Measurements from ENCODE around the gene OPTC.
A peak's percentile ranks its signal among the peaks of the same experiment; 100 is the strongest.

OPTC gene

DNA sequence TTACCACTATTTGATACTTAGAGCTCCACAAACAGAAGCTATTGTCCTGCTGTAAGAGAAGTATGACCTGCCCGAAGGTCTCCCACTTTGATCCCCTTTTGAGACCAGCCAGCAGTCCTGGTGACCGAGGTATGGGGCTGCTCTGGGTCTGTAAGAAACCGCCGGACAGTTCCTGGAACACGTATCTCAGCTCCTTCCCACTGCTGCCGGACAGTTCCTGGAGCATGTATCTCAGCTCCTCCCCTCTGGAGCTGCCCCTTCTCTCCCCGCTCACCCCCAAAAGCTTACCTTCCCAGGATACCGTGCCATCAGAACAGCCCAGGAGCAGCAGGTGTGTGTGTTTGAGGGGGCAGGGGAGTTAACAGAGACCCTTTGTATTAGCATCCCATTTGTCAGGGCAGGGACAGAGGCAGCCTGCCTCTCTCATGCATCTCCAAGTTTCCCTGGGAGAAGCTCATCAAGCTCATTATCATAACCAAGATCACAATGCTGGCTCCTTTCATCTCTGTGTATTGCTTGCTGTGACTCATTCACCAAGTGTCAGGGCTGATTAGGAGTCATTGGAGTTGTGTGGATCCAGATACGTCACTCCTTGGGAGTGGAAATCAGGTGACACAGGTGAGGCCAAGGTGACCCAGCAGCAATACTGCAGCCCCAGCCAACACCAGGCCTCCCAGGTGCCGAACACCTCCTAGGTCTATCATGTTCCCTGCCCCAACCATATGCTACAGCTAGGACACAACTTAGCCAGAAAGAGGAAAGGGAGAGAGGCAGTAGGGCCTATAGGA is 25.3 kb downstream of the OPTC start:
- DNase-seq: no peak

DNA sequence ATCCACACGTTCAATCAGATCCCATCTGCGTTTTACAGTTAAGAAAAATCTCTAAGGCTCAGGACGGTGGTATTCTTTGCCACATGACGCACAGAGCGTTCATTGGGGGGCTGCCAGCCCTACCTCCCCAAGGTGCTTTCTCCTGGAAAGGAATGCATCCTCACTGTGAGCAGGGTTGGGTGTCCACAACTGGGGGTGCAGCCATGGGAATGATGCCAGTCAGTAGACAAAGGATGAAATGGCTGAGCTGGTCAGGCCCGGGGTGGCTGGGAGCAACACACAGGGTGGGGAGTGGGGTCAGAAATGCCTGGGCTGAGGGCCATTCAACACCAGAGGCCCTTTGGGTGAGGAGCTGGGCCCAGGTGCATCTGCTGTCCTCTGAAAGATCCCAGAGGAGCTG is 25.9 kb downstream of the OPTC start:
- no peak for DNase-seq

DNA sequence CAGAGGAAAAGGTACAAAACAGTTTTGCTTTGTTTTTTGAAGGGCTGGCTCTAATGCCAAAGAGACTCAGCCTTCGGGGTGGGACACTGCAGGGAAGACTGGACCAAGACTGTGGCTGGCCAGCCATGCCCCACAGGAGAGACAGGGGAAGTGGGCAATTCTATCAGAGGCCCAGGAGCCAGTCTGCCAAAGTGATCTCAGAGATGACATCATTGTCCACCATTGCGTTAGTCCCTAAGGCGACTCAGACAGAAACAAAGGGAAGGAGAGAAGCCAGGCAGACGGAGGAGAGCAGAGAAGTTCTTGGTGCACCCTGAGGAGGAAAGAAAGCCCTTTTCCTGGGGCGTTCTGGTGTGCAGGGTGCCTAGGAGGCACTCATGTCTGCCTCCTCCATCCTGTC is 26.4 kb downstream of the OPTC start:
- no peak for DNase-seq

DNA sequence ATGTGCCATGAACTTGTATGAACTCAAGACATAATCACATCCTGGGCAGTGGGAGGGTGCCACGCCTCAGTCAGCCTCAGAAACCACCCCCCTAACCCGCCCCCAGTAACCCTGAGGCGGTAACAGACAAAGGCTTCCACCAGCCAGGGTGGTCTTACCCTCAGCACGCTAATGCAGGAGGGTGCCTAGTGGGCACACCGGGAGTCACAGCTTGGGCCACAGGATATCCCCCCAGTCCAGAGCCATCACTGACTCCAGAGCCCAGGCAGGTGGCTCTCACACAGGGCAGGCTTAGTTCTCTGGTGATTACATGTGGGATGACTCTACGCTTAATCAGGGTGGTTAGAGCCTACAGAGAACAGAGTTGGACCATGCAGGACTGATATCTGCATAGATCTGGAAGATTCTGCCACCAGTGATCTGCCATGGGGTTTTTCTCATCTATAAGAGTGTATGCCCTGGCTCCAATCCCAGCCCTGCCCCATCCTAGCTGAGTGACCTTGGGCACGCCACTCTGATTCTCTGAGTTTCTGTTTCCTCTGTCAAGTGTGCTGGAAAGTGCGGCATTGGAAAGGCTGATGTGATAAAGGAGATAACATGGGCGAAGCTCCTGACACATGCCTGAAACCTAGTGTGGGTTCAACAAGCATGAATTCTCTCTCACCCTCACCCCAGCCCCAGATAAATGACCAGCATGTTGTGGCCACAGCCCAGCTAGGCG is 27.3 kb downstream of the OPTC start:
- DNase-seq: no peak

DNA sequence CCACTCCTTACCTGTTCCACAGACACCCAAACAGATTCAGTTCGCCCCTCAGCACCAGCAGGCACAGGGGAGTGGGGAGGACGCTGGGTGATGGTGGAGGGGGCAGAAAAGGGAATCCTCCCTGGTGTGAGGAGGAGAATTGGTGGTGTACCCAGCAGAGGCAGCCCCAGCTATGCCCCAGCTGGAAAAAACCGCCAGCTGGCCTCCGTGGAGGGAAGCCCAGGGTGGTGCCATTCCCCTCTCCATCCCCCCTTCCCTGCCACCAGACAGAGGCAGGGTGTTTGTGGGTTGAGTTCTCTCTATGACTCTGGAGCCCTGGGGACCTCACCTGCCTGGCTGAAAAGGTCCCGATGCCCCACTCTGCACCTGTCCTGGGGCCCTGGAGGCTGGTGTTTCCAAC is 27.9 kb downstream of the OPTC start:
- no peak for DNase-seq

DNA sequence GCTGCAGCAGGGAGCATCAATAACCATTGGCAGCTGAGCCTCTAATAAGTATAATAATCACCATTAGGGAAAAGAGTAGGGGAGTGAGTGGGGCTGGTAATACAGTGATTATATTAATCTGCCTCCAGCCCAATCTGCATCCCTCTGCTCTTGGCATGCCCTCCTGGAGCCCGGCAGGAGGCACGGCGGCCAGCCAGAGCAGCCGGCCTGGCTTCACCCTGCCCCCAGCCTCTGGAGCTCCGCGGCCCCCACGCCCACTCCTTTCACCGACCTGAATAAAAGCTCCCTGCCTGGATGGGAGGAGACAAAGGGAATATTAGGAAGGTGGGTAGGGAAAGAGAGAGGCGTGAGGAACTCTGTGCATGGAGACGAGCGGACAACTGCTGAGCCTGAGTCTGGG is 28.3 kb downstream of the OPTC start:
- DNase-seq: peak; percentile 99

DNA sequence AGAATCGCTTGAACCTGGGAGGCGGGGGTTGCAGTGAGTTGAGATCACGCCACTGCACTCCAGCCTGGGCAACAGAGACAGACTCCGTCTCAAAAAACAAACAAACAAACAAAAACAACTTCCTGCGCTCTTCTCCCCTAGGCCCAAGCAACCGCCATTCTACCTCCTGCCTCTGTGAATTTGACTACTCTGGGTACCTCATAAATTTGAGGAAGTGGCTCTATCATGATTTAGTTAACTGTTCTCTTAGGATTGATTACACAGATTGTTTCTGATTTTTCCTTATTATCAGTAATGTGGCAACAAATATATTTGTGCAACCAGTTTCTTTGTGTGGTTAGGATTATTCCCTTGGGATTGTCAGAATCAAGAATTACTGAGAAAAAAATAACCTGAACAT is 29.7 kb downstream of the OPTC start:
- DNase-seq: no peak

DNA sequence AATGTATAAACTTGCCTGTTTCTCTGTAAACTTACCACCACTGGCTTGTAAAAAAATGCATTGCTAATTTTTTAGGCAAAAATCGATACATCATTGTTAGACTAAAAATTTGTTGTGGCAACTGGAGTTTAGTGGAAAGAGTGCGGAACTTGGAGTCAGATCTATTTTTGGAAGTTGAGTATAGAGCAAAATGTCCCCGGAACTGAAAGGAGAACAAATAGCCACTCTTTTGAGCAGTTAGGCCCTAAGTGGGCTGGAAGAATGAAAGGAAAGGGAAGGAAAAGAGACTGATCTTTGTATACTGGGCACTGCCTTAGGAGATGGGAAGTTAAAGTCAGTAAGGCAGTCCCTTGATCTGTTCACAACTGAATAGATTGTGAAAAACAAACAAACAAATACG is 30.2 kb downstream of the OPTC start:
- DNase-seq: no peak

DNA sequence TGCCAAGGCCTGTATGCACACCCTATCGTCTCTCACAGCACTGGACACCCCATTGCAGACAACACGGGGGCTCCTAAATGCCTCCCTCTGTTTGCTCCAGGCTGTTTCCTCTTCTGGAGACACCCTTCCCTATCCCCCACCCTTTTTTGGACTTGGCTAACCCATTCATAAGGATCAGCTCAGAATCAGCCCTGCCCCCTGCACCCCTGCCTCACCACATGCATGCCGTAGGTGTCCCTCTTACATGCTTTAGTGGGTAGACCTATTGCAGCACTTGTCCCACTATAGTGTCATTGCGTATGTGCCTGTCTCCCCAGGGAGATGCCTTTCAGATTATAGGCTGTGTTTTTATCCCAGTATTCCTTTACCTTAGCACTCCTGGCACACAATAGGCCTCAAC is 30.9 kb downstream of the OPTC start:
- no peak for DNase-seq

DNA sequence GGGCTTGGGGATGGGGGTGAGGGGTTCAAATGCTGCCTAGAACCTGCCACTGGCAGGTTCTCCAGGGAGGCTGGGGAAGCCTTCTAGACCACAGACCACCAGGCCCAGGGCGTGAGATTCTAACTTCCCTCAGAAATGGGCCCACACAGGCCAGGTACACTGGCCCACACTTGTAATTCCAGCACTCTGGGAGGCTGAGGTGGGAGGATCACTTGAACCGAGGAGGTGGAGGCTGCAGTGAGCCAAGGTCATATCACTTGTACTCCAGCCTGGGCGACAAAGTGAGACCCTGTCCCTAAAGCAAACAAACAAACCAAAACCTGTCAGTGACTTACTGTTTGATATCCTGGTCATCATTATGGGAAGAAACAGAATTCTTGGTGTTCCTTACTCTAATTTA is 31.7 kb downstream of the OPTC start:
- no peak for DNase-seq

DNA sequence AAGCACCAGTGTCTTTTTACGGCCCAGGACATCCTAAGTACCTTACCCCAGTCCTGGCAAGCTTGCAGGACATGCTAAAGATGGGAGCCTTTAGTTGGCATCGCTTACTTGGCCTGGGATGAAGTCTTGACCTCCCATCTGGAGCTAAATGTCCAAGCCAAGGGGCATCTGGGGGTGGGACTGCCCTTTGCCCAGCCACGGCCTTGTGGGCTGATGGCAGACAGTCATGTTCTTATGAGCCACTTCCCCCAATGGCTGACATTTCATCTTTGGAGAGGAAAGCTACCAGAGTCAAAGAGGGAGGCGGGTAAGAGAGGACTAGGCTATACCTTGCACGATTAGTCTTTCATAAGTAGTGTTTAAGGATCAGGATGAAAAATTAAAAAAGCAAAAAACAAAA is 32.2 kb downstream of the OPTC start:
- DNase-seq: no peak

DNA sequence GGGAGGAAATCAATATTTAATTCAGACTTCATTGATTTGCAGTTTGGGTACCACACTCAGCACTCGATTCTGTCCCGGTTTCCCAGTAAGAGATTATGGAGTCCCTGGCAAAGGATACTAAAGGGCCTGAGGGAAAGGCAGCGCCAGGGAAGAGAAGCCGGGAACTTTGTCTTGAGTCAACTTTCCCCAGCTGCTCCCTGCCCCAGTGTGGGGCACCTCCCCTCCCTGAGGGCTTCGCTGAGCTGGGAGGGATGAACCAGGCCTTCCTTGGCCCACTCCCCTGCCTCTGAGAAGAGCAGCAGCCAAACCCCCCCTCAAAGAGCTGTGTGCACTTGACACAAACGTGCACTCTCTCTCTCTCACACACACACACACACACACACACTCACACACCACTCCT is 32.6 kb downstream of the OPTC start:
- no peak for DNase-seq

DNA sequence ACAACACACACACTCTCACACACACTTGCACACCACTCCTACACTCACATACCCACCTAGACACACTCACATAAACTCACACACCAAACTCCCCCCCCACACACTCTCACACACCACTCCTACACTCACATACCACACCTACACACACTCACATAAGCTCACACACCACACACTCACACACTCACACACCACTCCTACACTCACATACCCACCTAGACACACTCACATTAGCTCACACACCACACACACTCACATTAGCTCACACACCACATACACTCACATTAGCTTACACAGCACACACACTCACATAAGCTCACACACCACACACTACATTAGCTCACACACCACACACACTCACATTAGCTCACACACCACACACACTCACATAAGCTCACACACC is 33.1 kb downstream of the OPTC start:
- no peak for DNase-seq

DNA sequence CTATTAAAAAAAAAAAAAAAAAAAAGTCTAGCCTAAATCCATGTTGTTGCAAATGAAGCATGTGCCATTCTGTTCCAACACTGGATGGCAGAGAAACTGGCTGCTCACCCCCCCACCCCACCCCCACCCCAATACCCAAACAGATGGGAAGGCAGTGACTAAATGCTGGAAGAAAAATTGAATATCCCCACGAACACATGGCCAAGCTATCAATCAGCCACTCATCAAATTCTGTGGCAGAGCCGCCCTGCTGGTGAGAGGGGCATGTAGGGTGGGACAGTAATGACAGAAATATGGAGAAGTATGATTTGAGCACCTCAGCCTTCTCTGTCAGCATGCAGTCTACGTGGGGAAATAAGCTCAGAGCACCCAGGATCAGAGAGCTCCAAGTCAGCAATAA is 34.1 kb downstream of the OPTC start:
- DNase-seq: no peak

DNA sequence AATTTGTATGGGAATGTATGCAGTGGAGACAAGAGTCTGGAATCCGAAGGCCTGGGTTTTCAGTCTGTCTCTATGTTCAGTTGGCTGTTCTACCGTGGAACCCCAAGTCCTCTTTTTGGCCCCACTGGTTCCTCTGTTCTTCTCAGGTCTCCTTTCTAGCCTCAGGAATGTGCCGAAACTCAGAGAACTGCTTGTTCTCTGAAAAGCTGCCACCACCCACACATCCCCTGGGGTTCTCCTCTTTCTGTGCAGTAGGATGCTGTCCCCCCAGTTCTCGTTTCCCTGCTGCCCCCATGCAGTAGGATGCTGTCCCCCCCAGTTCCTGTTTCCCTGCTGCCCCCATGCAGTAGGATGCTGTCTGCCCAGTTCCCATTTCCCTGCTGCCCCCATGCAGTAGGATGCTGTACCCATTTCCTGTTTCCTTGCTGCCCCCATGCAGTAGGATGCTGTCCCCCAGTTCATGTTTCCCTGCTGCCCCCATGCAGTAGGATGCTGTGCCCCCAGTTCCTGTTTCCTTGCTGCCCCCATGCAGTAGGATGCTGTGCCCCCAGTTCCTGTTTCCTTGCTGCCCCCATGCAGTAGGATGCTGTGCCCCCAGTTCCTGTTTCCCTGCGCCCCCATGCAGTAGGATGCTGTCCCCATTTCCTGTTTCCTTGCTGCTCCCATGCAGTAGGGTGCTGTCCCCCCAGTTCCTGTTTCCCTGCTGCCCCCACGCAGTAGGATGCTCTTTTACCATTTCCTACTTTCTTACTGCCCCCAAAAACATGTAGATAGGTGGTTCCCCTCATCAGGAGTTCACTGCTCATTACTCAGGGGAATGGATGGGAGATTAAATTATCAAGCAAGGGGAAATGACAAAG is 35.3 kb downstream of the OPTC start:
- no peak for DNase-seq

DNA sequence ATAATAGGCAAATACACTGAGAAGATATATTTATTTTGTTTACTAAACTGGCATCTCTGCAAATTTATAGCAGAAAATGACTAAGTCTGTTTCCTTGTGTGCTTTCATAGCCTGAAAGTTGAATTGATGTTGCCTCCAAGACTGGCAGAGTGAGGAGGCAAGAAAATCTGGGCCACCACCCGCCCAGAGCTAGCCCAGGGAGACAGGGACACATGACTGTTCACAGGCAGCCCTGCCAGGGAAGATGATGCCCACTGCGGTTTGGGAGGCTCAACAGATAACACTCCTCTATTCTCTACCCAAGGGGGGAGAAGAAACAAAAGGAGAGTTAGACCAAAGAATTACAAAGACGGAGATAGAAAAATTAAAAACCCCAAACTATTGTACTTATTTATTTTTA is 37.1 kb downstream of the OPTC start:
- DNase-seq: no peak

DNA sequence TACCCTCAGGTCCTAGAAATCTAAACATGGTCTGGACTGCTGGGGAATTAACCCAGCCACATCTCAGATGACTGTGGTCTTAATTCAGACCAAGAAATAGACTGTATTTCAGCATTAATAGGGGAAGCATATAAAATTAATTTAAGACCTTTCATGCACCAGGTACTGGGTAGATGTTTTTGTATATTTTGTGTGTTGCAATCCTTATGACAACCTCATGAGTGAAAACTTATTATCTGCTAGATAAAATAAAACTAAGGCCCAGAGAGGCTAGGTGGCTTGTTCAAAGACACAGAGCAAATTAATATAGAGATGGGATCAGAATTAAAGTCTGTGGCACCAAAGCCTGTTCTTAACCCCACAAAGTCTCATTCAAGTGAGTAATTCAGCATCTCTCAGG is 40.1 kb downstream of the OPTC start:
- DNase-seq: no peak

DNA sequence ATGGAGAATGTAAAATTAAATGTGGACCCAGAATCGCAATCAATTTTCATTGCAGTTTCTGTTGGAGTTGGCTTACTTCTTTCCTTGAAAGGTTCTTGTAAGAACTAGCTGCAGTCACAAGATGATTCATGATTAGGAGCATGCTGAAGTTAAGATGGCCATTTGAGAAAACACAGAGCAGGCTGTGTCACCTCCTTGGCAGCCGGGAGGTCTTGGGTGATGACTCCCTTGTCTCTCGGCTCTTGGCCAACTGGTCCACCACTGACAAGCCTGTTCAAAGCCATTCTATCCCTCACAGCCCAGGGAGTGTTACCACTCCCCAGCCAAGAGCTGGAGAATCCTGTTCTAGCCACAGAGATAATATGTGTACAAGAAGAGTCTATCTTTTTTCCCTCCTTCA is 40.6 kb downstream of the OPTC start:
- no peak for DNase-seq

DNA sequence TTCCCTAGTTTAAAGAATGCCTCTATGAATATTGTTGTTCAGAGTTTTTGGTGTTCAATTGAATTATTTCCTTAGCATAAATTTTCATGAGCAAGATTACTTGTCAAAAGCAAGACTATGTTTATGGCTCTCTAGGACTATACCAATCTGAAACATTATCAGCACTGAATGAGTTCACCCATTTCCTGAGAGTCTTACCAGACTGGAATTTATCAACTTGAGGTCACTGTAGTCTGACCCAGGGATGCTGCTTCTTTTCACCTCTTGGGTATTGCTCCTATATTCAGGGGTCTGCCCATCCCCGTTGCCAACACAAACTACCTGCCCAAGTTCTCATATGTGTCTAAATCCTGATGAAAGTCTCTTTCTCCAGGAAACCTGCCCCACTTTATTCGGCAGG is 42.6 kb downstream of the OPTC start:
- no peak for DNase-seq

DNA sequence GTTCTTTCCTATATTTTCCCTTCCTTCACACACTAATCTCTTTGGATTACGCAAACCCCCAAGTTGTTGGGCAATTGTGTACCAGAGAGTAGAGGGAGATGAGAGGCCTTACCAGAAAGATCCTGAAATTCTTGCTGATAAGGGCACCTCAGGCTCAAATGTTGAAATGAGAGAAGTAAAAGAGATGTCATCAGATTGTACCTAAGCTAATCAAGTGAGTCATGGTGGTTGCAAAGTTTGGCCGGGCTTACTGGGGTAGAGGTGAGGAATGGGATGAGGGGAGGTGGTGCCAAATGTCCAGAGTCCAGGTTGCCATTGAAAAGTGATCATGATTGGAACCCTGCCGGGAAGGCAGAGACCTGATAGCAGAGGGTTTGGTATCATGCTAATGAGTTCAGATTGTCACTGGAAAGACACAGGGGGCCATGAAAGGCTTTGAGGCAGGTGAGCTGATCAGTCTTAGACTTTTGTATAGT is 43.1 kb downstream of the OPTC start:
- no peak for DNase-seq

DNA sequence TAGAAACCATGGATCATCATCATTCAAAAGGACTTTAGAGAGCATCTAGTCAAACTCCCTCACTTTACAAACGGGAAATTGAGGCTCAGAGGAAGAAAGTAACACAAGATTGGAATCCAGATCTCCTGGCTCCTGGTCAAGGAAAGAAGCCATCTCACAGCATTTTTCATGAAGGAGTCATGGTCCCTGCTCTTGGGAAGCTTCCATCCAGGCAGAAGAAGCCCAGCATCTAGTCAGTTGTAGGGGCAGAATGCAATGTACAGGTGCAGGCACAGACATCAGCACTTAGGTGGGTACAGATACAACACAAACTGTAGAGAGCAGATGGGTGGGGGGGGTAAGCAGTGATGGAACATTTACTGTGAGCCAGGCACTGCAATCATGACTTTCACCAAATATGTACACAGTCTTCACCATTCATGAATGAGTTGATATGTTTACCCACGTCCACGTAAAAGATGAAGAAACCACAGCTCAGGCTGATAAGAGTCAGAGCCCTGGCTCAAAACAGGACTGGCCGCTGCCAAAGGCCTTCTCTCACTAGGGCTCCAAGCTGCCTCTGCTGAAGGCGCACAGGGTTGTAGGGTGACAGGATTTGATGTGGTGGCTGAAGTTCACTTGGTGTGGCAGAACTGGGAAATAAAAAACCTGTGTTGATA is 44.0 kb downstream of the OPTC start:
- no peak for DNase-seq

DNA sequence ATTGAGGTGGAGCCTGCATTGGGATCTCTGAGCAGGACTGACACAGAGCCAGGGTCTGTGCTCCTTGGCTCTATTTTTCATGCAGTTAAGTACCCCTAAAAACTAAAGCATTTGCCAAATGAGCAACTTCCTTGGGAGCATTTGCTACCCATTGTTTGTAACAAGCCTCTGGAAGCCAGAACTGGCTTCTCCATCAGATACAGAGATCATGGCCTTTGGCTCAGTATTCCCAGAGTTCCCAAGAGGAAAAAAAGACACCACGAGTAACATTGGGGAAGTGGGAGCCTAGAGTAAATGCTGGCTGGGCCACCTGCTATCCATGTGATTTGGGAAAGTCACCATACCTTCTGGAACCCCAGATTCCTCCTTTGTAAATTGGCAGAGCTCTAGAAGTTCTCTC is 44.8 kb downstream of the OPTC start:
- DNase-seq: no peak

Data from NCI-H1417 treated with DMSO at 0.1 percent for 48 hours (cell line).